ENCODE data around the gene SIRT2. TPM values are rescaled to one million over a fixed set of nuclear protein-coding genes. Genes with fewer than 3 reads are reported as not detected.

SIRT2 gene
- total and polyA plus RNA-seq, 2 of the 8 experiments (the other 6 are each of a cell fraction or from before 2014, with no cell fraction given), result 6.5 to 10.0 TPM

GRCh38 chr19:38870612-38871011 is 28.8 kb downstream of the SIRT2 start:
- no peak overlapping the region for H2AK5ac ChIP-seq (ENCODE audit: low read depth, low read length)
- H3K27ac ChIP-seq (ENCODE audit: low read depth, low read length), result no peak overlapping the region
- H3K9me3 ChIP-seq (ENCODE audit: insufficient read depth in 2 of 2, low read depth in 1 of 2, low read length in 1 of 2), result no peaks in the 10 kb centered on the region
- peak overlapping the region in 2 of 4 experiments; percentile 50 to 63; a peak in 3 of 8 replicates for H3K4me3 ChIP-seq (ENCODE audit: extremely low read depth in 1 of 4, insufficient read depth in 2 of 4, low read depth in 3 of 4, low read length in 4 of 4)
- no peak overlapping the region for H2BK120ac ChIP-seq (replicated peaks; ENCODE audit: low read depth, low read length)
- no peak overlapping the region for H2AFZ ChIP-seq (ENCODE audit: low read length)
- no peak overlapping the region for H4K5ac ChIP-seq (ENCODE audit: insufficient read length, low read depth, low read length)
- no peaks in the 10 kb centered on the region for H3K36me3 ChIP-seq (ENCODE audit: control insufficient read depth in 2 of 4, insufficient read depth in 4 of 4, low read length in 3 of 4)
- H4K20me1 ChIP-seq (replicated peaks in 1 of 2; ENCODE audit: control insufficient read depth in 1 of 2, insufficient read depth in 2 of 2, low read length in 2 of 2), result no peaks in the 10 kb centered on the region
- no peak overlapping the region for H3K23ac ChIP-seq (ENCODE audit: insufficient read length)
- H3K79me2 ChIP-seq (ENCODE audit: control insufficient read depth in 1 of 2, insufficient read depth in 2 of 2, low read length in 2 of 2), result no peaks in the 10 kb centered on the region
- peaks cover 0 to 7% (median 4%) of the 10 kb centered on the region in 4 experiments; a peak in 5 of 7 replicates for H3K4me1 ChIP-seq (replicated peaks in 1 of 4; ENCODE audit: control insufficient read depth in 3 of 4, insufficient read depth in 4 of 4, low read length in 3 of 4)
- H2BK5ac ChIP-seq (ENCODE audit: low read depth, low read length), result no peak overlapping the region
- H3K9ac ChIP-seq (replicated peaks in 1 of 4; ENCODE audit: extremely low read depth in 1 of 4, low read depth in 3 of 4, low read length in 3 of 4), result no peak overlapping the region
- TF ChIP-seq SP2 (IDR thresholded peaks at IDR 0.05; ENCODE audit: low read length) (no peak), SIN3A (conservative IDR thresholded peaks at IDR 0.05 in 1 of 2, IDR thresholded peaks at IDR 0.05 in 1 of 2; ENCODE audit: low read depth in 1 of 2, low read length in 2 of 2) (no peak), SIRT6 (IDR thresholded peaks at IDR 0.05; ENCODE audit: low read length) (no peak)
- 0 out of 2 replicates have a peak overlapping the region, but pooled peaks have one; percentile 22 for H3K18ac ChIP-seq (ENCODE audit: extremely low read depth, low read length)
- POLR2A ChIA-PET (ENCODE audit: partially characterized antibody), result interaction anchor here (0.6 to 3.4 kb wide), 10 partner anchors 10 to 462 kb away, joined by 3 to 33 read pairs (median 4); partner anchors contain the start of genes FBXO17, HNRNPL, NFKBIB and SIRT2
- H2BK12ac ChIP-seq (ENCODE audit: low read depth, low read length), result no peak overlapping the region
- H3K79me1 ChIP-seq (ENCODE audit: low read depth, low read length), result no peaks in the 10 kb centered on the region
- peak overlapping the region; percentile 45 for H4K91ac ChIP-seq (replicated peaks; ENCODE audit: insufficient read length, low read length)
- FAIRE-seq, result no peak
- peaks cover 0 to 11% (median 5%) of the 10 kb centered on the region in 4 experiments; a peak in 5 of 7 replicates for H3K27me3 ChIP-seq (replicated peaks in 1 of 4; ENCODE audit: control insufficient read depth in 3 of 4, extremely low read depth in 1 of 4, insufficient read depth in 3 of 4, low read length in 3 of 4)
- H4K8ac ChIP-seq (ENCODE audit: extremely low read depth, insufficient read depth, low read length), result no peak overlapping the region
- H3K56ac ChIP-seq (replicated peaks; ENCODE audit: insufficient read length, low read depth, low read length), result no peak overlapping the region
- H3K4me2 ChIP-seq (ENCODE audit: insufficient read depth in 1 of 2, low read depth in 2 of 2, low read length in 2 of 2), result peak overlapping the region; percentile 74 to 79; a peak in 3 of 4 replicates
- H3K14ac ChIP-seq (ENCODE audit: insufficient read length), result no peak overlapping the region
- WGBS, 2 experiments (ENCODE audit: extremely low coverage in 1 of 2, insufficient coverage in 1 of 2, insufficient read length in 1 of 2, insufficient replicate concordance in 2 of 2, low coverage in 1 of 2, low lambda C conversion rate in 2 of 2, missing lambda C conversion rate in 1 of 2), result 93% methylated on average over 3 of the region's 19 CpGs; no CpG with 5 or more reads in 1 of the 2 experiments
- H2BK15ac ChIP-seq (ENCODE audit: low read length), result no peak overlapping the region
- no peak for DNase-seq (ENCODE audit: low read depth in 1 of 2, low spot score in 2 of 2)
- CTCF ChIA-PET (ENCODE audit: partially characterized antibody), result interaction anchor here (0.5 to 3.3 kb wide), 7 partner anchors 7 to 152 kb away, joined by 3 to 32 read pairs (median 4); partner anchors contain the start of gene NFKBIB
- H3K23me2 ChIP-seq (ENCODE audit: low read depth, low read length), result peaks cover 7% of the 10 kb centered on the region; the same call in 1 of the 2 replicates
- no peak overlapping the region for H2BK20ac ChIP-seq (ENCODE audit: low read length)
- no peak overlapping the region for H3K4ac ChIP-seq (replicated peaks; ENCODE audit: insufficient read length, low read depth, low read length)

Measured in H1 (cell line).